Kidney glomerular epithelial cell (primary cell): Measurements from ENCODE around the gene TSC1.
"Not testable (repeated sequence)": the region's sequence is repeated elsewhere in the genome, so short reads cannot be mapped to it uniquely, and the experiment has no call there.

ENCODE experiments used
- DNase-seq: peaks from one replicate; lab custom pipeline; 2025; lab: John Stamatoyannopoulos, UW

TSC1 gene

DNA sequence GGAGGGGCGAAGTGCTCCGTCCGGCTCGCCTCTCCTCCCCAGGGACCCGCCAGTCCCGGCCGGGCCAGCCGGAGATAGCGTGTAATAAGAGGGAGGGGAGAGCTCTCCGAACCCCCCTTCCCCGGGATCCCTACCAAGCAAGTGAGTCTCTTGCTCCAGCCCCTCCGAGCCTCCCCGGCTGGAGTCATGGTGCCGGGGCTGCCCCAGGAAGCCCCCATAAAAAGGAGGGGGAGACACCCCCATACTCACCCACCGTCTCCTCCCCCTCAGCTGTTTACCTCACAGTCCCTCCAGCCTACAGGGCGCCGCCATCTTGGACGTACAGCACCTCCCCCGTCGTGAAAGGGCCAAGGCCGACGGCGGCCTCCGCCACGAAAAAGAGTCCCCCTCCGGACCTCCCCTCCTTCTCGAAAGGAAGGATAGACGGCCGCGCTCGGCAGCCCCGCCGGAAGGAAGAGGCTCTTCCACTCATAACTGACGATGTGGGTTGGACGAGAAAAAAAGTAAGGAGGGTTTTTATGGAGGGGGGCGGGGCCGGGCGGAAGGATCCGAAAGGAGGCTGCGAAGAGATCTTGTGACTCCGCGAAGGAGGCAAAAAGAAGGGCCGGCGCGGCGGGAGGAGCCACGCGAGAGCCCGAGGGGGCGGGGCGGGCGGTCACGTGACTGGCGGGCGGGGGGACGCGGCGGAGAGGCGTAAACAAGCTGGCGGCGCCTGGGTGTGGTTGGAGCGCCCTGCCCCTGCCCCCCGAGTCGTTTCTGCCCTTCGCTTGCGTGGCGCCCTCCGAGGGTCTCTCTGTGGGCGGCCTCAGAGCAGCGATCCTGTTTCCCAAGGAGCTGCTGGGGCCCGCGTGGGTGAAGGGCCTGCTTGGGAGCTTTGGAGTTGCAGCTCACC lies at the start of gene TSC1:
Gene TSC1 (minus strand): TSS at position 323 of the 892 bp plus-strand sequence. CDS start 15,744 bp downstream, outside the sequence.
- peak; percentile 92 for DNase-seq

- no peak for DNase-seq
Observed at GRCh38 chr9:132993511-132993939, 49.1 kb upstream of the TSC1 start.

DNA sequence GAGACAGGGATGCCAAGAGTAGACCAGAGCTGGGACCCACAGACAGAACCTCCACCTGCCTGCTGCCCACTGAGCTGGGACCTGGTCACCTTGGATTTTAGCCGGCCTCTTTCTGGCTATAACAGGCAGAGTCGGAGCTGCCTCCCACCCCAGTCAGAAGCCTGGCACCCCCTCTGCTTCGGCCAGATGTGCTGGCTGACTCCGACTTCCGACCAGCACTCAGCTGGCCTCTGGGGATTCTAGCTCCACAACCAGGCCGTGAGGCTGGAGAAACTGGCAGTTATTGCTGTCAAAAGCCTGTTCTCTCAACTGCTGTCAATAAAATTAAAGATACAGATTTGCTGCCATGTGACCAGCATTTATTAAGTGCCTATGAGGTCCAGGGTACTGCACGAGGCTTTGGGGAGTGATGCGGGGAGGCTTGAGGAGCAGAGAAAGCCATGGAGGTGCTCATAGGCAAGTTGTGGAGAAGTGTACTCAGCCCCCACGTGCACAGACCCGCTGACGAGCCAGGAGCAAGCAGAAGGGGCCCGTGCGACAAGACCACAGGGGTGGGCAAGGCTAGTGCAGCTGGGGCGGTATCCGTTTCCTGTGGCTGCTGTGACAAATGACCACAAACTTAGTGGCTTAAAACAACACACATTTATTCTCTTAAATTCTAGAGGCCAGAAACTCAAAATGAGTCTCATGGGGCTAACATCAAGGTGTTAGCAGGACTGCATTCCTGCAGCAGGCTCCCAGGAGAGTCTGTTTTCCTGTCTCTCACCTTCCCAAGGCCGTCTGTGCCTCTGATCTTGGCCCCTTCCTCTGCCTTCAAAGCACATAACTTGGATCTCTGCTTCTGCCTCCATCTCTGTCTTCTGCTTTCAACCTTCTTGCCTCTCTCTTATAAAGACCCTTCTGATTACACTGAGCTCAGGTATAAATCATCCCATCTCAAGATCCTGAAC lies 47.2 kb upstream of the TSC1 start:
- no peak for DNase-seq

DNA sequence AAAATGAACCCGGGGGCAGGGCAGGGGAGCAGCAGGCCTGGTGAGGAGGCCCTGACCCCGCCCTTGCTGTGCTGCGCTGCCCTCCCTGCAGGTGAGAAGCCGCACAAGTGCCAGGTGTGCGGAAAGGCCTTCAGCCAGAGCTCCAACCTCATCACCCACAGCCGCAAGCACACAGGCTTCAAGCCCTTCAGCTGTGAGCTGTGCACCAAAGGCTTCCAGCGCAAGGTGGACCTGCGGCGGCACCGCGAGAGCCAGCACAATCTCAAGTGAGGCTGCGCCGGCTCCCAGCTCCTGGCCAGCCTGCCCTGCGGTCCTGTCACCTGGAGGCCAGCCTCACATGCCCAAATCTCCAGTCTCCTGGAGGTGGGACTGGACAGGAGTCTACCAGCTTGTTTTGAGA lies 46.4 kb upstream of the TSC1 start:
- no peak for DNase-seq

- not testable (repeated sequence) for DNase-seq
Observed at GRCh38 chr9:132989998-132990557, 45.7 kb upstream of the TSC1 start.

- DNase-seq = no peak
Observed at GRCh38 chr9:132989414-132989996, 45.1 kb upstream of the TSC1 start.

GRCh38 chr9:132989014-132989310 lies 44.5 kb upstream of the TSC1 start:
- no peak for DNase-seq

GRCh38 chr9:132988244-132989013 lies 44.0 kb upstream of the TSC1 start:
- DNase-seq = no peak

GRCh38 chr9:132986640-132987620 lies 42.5 kb upstream of the TSC1 start:
- DNase-seq = no peak

DNA sequence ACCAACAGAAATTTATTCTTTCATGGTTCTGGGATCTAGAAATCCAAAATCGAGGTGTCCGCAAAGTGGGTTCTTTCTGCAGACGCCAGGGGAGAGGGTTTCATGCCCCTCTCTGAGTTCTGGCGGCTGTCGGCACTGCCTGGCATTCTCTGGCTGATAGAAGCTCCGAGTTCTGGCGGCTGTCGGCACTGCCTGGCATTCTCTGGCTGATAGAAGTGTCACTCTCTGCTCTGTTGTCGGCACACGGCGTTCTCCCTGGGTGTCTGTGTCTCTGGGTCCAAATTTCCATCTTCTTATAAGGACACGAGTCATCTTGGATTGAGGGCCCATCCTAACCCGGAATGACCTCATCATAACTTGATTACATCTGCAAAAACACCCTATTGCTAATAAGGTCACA lies 41.7 kb upstream of the TSC1 start:
- no peak for DNase-seq

- no peak for DNase-seq
Observed at GRCh38 chr9:132985489-132985888, 41.1 kb upstream of the TSC1 start.

GRCh38 chr9:132985071-132985350 lies 40.6 kb upstream of the TSC1 start:
- DNase-seq = no peak

DNA sequence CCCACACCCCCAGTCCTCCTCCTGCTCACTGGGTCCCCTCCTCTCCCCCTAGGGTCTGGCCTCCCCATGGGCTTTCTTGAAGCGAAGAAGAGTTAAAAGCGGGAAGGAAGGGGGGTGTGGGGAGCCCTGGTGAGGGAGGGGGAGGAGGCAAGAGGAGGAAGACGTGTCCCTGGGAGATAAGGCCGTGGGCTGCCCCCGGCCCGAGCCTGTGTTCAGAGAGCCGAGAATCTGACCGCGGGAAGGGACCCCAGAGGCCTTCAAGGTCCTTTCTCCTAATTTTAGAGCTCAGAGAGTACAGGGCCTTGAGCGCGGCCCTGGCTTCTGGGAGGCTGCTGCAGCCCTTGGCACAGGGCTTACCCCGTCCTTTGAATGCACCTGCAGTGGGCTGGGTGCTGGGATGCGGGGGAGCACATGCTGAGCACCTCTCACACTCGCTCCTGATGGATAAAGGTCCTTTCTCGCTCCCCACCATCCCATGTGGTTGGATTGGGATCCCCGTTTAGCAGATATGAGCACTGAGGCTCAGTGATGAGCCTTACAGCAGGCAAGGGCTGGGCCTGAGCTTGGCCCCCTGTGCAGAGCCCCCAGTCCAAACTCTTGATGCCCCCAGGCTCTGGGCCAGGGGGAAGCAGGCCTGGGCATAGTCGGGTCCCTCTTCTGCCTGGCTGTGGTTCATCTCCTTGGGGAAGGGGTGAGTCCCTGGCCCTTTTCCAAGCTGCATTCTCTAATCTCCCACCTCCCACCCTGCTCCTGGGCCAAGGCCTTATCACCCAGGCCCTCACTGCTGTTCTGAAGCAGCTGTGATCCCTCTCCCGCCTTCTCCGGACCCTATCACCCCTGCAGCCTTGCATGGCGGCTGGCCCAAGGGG lies 40.0 kb upstream of the TSC1 start:
- DNase-seq = no peak

DNA sequence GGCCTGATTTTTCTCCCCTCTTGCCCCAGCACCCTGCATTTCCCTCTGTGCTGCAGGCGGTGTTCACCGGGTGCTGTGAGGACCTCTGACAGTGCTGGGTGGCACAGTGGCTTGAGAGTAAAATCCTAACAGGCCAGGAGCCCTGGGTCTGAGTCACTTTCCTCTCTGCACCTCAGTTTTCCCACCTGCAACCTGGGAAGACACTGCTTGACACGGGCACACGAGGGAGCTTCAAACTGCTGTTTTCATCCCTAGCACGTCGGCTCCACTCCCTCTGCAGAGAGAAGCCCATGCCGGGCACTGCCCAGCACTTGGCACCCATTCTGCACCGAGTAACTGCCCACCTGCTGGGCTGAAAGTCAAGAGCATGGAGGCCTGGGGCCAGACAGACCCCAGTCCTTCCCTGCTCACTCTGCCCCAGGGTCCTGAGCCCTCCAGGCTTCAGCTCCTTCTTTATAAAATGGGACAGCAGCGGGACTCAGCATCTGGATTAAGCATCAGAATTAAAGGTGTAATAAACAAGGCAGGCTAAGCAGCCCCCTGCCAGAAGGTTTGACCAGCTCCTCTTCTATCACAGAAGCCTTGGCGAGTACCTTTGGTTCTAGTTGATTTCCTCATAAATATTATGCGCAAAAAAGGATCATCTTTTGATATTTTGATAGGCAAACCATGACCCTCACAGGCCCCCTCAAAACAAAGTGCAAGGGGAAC lies 39.2 kb upstream of the TSC1 start:
- DNase-seq = no peak

- no peak for DNase-seq
Observed at GRCh38 chr9:132982458-132982857, 38.0 kb upstream of the TSC1 start.

- no peak for DNase-seq
Observed at GRCh38 chr9:132980157-132980556, 35.7 kb upstream of the TSC1 start.

DNA sequence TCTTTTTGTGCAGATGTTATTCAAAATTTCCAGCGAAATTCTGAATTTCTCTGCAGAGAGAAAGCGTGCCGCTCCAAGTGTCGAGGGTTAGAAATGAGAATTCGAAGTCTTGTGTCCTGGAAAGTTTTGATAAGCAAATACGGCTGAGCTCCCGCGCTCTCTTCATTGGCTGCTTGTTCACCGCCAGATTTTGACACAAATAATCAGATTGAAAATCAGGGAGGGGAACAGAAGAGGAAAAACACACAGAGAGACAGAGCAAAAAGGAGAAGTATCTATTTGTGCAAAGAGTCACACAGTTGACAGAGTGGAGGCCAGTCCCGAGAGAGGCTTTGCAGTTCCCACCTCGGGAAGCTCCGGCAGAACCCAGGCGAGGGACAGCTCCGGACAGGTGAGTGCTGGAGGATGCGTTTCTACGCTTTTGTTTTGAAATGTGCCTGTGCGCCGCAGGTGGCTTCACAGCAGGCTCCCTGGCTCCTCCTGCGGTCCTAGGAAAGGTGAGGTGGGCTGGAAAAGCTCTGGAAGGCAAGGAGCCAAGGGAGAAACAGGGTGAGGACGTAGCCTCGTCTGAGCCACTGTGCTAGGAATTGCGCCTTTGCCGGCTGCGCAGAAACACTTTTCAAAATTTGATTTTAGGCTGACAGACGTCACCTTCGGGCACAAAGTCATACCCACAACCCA lies 34.2 kb upstream of the TSC1 start, which contains the start of gene GFI1B:
Gene GFI1B (plus strand): TSS at position 244 of the 681 bp plus-strand sequence. CDS start 7,985 bp downstream, outside the sequence.
- no peak for DNase-seq

DNA sequence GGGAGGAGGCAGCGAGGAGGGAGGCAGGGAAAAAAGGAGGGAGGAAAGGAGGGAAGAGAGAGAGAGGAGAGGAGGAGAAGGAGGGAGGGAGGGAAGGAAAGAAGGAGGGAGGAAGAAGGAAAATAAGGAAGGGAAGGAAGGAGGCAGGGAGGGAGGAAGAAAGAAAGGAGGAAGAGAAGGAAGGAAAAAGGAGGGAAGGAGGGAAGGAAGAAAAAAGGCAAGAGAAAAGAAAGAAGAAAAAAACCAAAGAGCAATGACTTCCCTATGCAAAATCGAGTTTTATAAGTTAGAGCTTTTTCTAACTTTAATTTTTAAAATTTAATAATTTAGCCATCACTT lies 33.7 kb upstream of the TSC1 start:
- DNase-seq = no peak
